ENCODE measurements around the gene LCA5. TPM values are rescaled to one million over a fixed set of nuclear protein-coding genes. Genes with fewer than 3 reads are reported as not detected.
"Not testable (repeated sequence)": the region's sequence is repeated elsewhere in the genome, so short reads cannot be mapped to it uniquely, and the experiment has no call there.

Gene LCA5
- total RNA-seq = not detected
- polyA plus RNA-seq (2013, experiment 1 of 2) = 0.15 TPM
- polyA plus RNA-seq (2013, experiment 2 of 2) = 0.26 TPM
- total RNA-seq = 0 to 2.7 (median 0.83) reads per million in 172 experiments

DNA sequence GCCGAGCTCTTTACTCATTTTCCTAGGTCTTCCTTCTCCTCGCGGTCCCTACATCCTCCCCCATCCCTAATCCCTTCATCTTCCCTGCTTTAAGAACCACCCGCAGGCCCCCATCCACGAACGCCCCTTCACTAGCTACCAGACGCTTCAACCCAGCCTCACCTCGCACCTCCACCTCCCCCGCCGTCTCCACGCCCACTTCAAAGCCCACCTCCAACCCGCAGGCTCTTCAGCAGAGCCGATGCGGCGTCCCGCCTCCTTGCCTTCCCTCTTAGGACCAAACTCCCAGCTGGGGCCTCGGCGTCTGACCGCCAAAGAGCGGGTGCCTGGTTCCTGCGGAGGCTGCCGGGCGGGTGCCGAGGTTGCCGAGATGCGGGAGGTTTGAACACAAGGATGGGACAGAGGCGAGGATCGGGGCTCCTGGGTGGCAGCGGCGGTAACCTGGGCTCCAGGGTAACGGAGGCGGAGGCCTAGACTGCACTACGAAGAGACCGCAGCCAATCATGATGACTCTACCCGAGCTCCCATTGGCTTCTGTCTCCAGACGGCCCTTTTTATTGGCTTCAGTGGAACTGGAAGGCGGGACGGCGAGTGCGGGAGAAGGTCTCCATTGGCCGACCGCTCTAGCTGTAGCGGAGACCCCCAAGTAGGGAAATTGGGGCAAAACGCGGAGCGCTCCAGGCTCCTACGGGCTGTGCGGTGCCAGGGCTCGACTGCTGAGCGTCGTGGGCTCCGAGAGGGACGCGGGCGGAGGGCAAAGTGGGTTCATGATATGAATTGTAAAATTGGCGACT, at the start of gene LCA5:
LCA5 (minus strand) TSS at position 477 of the 794 bp plus-strand sequence. CDS start 18,536 bp downstream, outside the sequence.
- Mint-ChIP-seq H3K4me1 (ENCODE audit: low read depth) (no peaks in the 10 kb centered on the region), H3K9me3 (no peaks in the 10 kb centered on the region), H3K36me3 (ENCODE audit: low read depth) (no peaks in the 10 kb centered on the region), H3K27me3 (peaks cover 10% of the 10 kb centered on the region), H3K4me3 (no peak within 1 kb of the TSS), H3K27ac (no peak within 1 kb of the TSS)
- intact Hi-C loops (cut with DNase I, micrococcal nuclease) = loop anchor here (5.0 to 10.0 kb wide), 5 partner anchors 292 to 568 kb away; partner anchors contain the start of genes BCKDHB (in 1 of the 2), PHIP (in 1 of the 2) and TTK (in 1 of the 2)
- ChIA-PET CTCF (no interaction called here), POLR2A (interaction anchor here (1.1 to 1.6 kb wide), 3 partner anchors 166 to 467 kb away, joined by 3 to 10 read pairs (median 4); partner anchors contain the start of genes PHIP and TTK)
- DNase-seq (peak; percentile 60 to 91 (median 76)), ATAC-seq (ENCODE audit: poor library complexity) (peak; percentile 96)
- Histone ChIP-seq H3K4me3 (ENCODE audit: low read length) (peak within 1 kb of the TSS; percentile 74), H3K9me3 (ENCODE audit: control insufficient read depth in 1 of 2, insufficient read depth in 1 of 2, low read length in 2 of 2) (no peaks in the 10 kb centered on the region), H3K4me1 (ENCODE audit: insufficient read depth, low read length) (peaks cover 16% of the 10 kb centered on the region), H3K36me3 (ENCODE audit: insufficient read depth, low read length) (no peaks in the 10 kb centered on the region), H3K27ac (ENCODE audit: low read depth in 1 of 2, low read length in 2 of 2) (no peak within 1 kb of the TSS), H3K27me3 (ENCODE audit: control insufficient read depth in 1 of 2, insufficient read depth in 2 of 2, low read length in 2 of 2) (peaks cover 0 to 17% of the 10 kb centered on the region in 2 experiments)
- no peak for TF ChIP-seq CTCF (IDR thresholded peaks at IDR 0.05)

- CTCF ChIA-PET = no interaction called here
Observed at GRCh38 chr6:79586548-79586947, 49.3 kb upstream of the LCA5 start.

DNA sequence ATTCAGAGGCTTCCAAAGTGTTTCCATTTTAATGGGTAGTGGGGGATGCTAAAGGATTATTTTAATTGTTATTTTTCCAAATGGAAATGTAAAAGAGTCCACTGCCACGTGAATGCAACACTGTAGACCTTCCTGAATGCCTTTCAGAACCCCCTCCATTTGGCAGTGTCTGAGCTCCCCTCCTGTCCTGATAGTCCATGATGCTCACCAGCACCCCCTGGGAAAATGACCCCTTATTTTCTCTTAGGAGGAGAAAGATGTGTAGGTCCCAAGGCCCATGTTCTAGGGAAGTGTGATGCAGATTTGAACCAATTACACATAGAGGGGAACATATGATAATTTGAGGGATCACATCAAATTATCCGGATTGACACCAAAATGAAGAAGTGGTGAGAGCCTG, 47.1 kb upstream of the LCA5 start:
- H3K27me3 Mint-ChIP-seq = no peaks in the 10 kb centered on the region
- H3K27ac Mint-ChIP-seq = no peak overlapping the region
- H3K4me3 ChIP-seq (ENCODE audit: low read length) = no peak overlapping the region
- no peaks in the 10 kb centered on the region for H3K4me1 Mint-ChIP-seq (ENCODE audit: low read depth)
- H3K9me3 ChIP-seq (ENCODE audit: control insufficient read depth in 1 of 2, insufficient read depth in 1 of 2, low read length in 2 of 2) = no peaks in the 10 kb centered on the region
- H3K27me3 ChIP-seq (ENCODE audit: control insufficient read depth in 1 of 2, insufficient read depth in 2 of 2, low read length in 2 of 2) = no peaks in the 10 kb centered on the region
- ChIA-PET CTCF (no interaction called here), POLR2A (no interaction called here)
- intact Hi-C loops (cut with DNase I, micrococcal nuclease) = no loop called here
- TF ChIP-seq CTCF (IDR thresholded peaks at IDR 0.05) = no peak
- DNase-seq = no peak
- H3K36me3 ChIP-seq (ENCODE audit: insufficient read depth, low read length) = no peaks in the 10 kb centered on the region
- H3K9me3 Mint-ChIP-seq = peaks cover 7% of the 10 kb centered on the region
- no peak overlapping the region for H3K27ac ChIP-seq (ENCODE audit: low read depth in 1 of 2, low read length in 2 of 2)
- peaks cover 6% of the 10 kb centered on the region for H3K36me3 Mint-ChIP-seq (ENCODE audit: low read depth)
- ATAC-seq (ENCODE audit: poor library complexity) = no peak
- H3K4me3 Mint-ChIP-seq = no peak overlapping the region
- H3K4me1 ChIP-seq (ENCODE audit: insufficient read depth, low read length) = no peaks in the 10 kb centered on the region

More at GRCh38 chr6:79586548-79586947, 49.3 kb upstream of the LCA5 start:
- Histone ChIP-seq H3K27me3 (ENCODE audit: control insufficient read depth in 1 of 2, insufficient read depth in 2 of 2, low read length in 2 of 2) (no peaks in the 10 kb centered on the region), H3K4me1 (ENCODE audit: insufficient read depth, low read length) (no peaks in the 10 kb centered on the region), H3K36me3 (ENCODE audit: insufficient read depth, low read length) (no peaks in the 10 kb centered on the region), H3K27ac (ENCODE audit: low read depth in 1 of 2, low read length in 2 of 2) (no peak overlapping the region), H3K9me3 (ENCODE audit: control insufficient read depth in 1 of 2, insufficient read depth in 1 of 2, low read length in 2 of 2) (no peaks in the 10 kb centered on the region), H3K4me3 (ENCODE audit: low read length) (no peak overlapping the region)
- Mint-ChIP-seq H3K27me3 (no peaks in the 10 kb centered on the region), H3K27ac (no peak overlapping the region), H3K4me3 (no peak overlapping the region), H3K36me3 (ENCODE audit: low read depth) (no peaks in the 10 kb centered on the region), H3K4me1 (ENCODE audit: low read depth) (no peaks in the 10 kb centered on the region), H3K9me3 (peaks cover 2% of the 10 kb centered on the region)
- ATAC-seq (ENCODE audit: poor library complexity) = no peak
- TF ChIP-seq CTCF (IDR thresholded peaks at IDR 0.05) = no peak
- intact Hi-C loops (cut with DNase I, micrococcal nuclease) = no loop called here
- POLR2A ChIA-PET = no interaction called here
- no peak for DNase-seq

DNA sequence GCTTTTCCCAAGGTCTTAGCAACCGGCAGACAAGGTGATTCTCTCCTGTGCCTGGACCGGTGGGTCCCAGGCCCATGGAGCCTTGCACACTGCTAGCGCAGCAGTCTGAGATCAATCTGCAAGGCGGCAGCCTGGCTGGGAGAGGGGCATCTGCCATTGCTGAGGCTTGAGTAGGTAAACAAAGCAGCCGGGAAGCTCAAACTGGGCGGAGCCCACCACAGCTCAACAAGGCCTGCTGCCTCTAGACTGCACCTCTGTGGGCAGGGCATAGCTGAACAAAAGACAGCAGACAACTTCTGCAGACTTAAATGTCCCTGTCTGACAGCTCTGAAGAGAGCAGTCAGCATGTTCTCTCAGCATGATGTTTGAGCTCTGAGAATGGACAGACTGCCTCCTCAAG, 40.7 kb upstream of the LCA5 start:
- H3K27me3 Mint-ChIP-seq; H3K4me3 ChIP-seq (ENCODE audit: low read length); H3K27ac ChIP-seq (ENCODE audit: low read depth in 1 of 2, low read length in 2 of 2); H3K36me3 ChIP-seq (ENCODE audit: insufficient read depth, low read length); CTCF ChIA-PET; POLR2A ChIA-PET; H3K4me1 Mint-ChIP-seq (ENCODE audit: low read depth); ATAC-seq (ENCODE audit: poor library complexity); DNase-seq; H3K27me3 ChIP-seq (ENCODE audit: control insufficient read depth in 1 of 2, insufficient read depth in 2 of 2, low read length in 2 of 2); H3K9me3 Mint-ChIP-seq; H3K36me3 Mint-ChIP-seq (ENCODE audit: low read depth); intact Hi-C loops (cut with DNase I, micrococcal nuclease); H3K27ac Mint-ChIP-seq; H3K4me3 Mint-ChIP-seq; H3K9me3 ChIP-seq (ENCODE audit: control insufficient read depth in 1 of 2, insufficient read depth in 1 of 2, low read length in 2 of 2); H3K4me1 ChIP-seq (ENCODE audit: insufficient read depth, low read length): not testable (repeated sequence)

Data from CD4-positive, alpha-beta T cell (primary cell).